Gastroesophageal sphincter (tissue), 4 donors: Measurements from ENCODE around the gene HDGF. TPM values are rescaled to one million over a fixed set of nuclear protein-coding genes. Genes with fewer than 3 reads are reported as not detected.

Experiments used
- ATAC-seq: fragments of 150-250 bp; one replicate; pipeline ENCODE4 v1.9.1; 2016; ENCODE audit warnings: mild to moderate bottlenecking, moderate library complexity
- H3K27ac ChIP-seq, 4 donors: fragments of 200-600 bp; sonication (generic) in 3 of 4; 1 replicate in 3 of 4; 2 replicates in 1 of 4; pipeline ENCODE4 v1.5.1; 2016 to 2019
- H3K27me3 ChIP-seq: fragments of 200-600 bp; sonication (generic); one replicate; pipeline ENCODE4 v1.5.1; 2019
- H3K36me3 ChIP-seq, 2 donors: fragments of 200-600 bp; sonication (generic); one replicate each; pipeline ENCODE4 v1.5.1; 2019; ENCODE audit warnings: control low read depth in 1 of 2
- H3K4me1 ChIP-seq, 3 donors: fragments of 200-600 bp; sonication (generic); 1 replicate in 2 of 3; 2 replicates in 1 of 3; pipeline ENCODE4 v1.5.1; 2016 to 2019; ENCODE audit warnings: control low read depth in 2 of 3
- H3K4me3 ChIP-seq, 2 donors: fragments of 200-600 bp; sonication (generic); one replicate each; pipeline ENCODE4 v1.5.1; 2019; ENCODE audit warnings: mild to moderate bottlenecking in 1 of 2, moderate library complexity in 1 of 2
- H3K9me3 ChIP-seq, 3 donors: fragments of 200-600 bp; sonication (generic); one replicate each; pipeline ENCODE4 v1.5.1; 2017 to 2019; ENCODE audit warnings: control low read depth in 2 of 3
- CTCF ChIP-seq, 4 experiments: fragments of 200-600 bp in 2 of 4; fragments of 450-650 bp in 2 of 4; sonication (generic) in 1 of 4; IDR thresholded peaks; one replicate each; pipeline ENCODE4 v1.5.1; 2017 to 2019; ENCODE audit warnings: antibody characterized with exemption in 4 of 4, mild to moderate bottlenecking in 2 of 4, moderate library complexity in 2 of 4
- EP300 ChIP-seq: sonication (generic); formaldehyde crosslinking; IDR thresholded peaks from one replicate; pipeline ENCODE4 v1.6.1; 2017; ENCODE audit warnings: antibody characterized with exemption, mild to moderate bottlenecking
- POLR2A ChIP-seq, 2 donors: fragments of 450-650 bp; IDR thresholded peaks; one replicate each; pipeline ENCODE4 v1.6.1; 2017; ENCODE audit warnings: antibody characterized with exemption in 2 of 2, mild to moderate bottlenecking in 2 of 2, moderate library complexity in 1 of 2
- POLR2AphosphoS5 ChIP-seq: sonication (generic); formaldehyde crosslinking; IDR thresholded peaks from one replicate; pipeline ENCODE4 v1.6.1; 2017; ENCODE audit warnings: antibody characterized with exemption
- WGBS, 2 donors: methylation state at CpG; one replicate each; pipeline ENCODE4 v1.1.5; 2018; ENCODE audit warnings: low coverage in 1 of 2; 5-methylcytosine and 5-hydroxymethylcytosine counted together
- total RNA-seq, 4 donors: library from RNA; depleted of rRNA; stranded (reverse); fragments of >200 nt; gene quantifications; one replicate each; pipeline ENCODE4 v1.1.0, GENCODE V29; 2016

The HDGF gene
- total RNA-seq, 4 donors from 2014 or later: 138 to 237 (median 186) TPM

GRCh38 chr1:156738916-156739315, 12.6 kb downstream of the HDGF start:
- no peak for ATAC-seq
- Histone ChIP-seq H3K27me3 (no peaks in the 10 kb centered on the region), H3K36me3 (peaks cover 0 to 66% of the 10 kb centered on the region in 2 donors), H3K4me1 (peaks cover 0 to 27% (median 6%) of the 10 kb centered on the region in 3 donors), H3K4me3 (no peak overlapping the region), H3K9me3 (no peaks in the 10 kb centered on the region), H3K27ac (no peak overlapping the region)
- WGBS, 2 donors: 57 to 85% methylated on average over 2 of the region's 2 CpGs
- no peak for TF ChIP-seq POLR2A (IDR thresholded peaks at IDR 0.05)
- TF ChIP-seq CTCF (IDR thresholded peaks at IDR 0.05): no peak
- no peak for TF ChIP-seq EP300
- TF ChIP-seq POLR2AphosphoS5: no peak

- 54 to 93% methylated on average over 3 of the region's 10 CpGs for WGBS, 2 donors
- ATAC-seq: no peak
- Histone ChIP-seq H3K9me3 (no peaks in the 10 kb centered on the region), H3K36me3 (peaks cover 0 to 66% of the 10 kb centered on the region in 2 donors), H3K27me3 (no peaks in the 10 kb centered on the region), H3K27ac (no peak overlapping the region), H3K4me1 (peaks cover 0 to 27% (median 6%) of the 10 kb centered on the region in 3 donors), H3K4me3 (no peak overlapping the region)
- TF ChIP-seq CTCF (IDR thresholded peaks at IDR 0.05) (no peak), POLR2A (IDR thresholded peaks at IDR 0.05) (no peak), POLR2AphosphoS5 (no peak), EP300 (no peak)
These were observed 13.1 kb downstream of the HDGF start for GRCh38 chr1:156738407-156738806.

GRCh38 chr1:156733989-156734584, 17.4 kb downstream of the HDGF start:
- ATAC-seq: no peak
- H3K4me1 ChIP-seq: peaks cover 0 to 16% (median 4%) of the 10 kb centered on the region in 3 donors
- no peaks in the 10 kb centered on the region for H3K27me3 ChIP-seq
- WGBS, 2 donors: 81% methylated on average over 4 of the region's 20 CpGs; no CpG with 5 or more reads in 1 of the 2 donors
- no peak for TF ChIP-seq POLR2AphosphoS5
- H3K27ac ChIP-seq: no peak overlapping the region
- peaks cover 0 to 70% of the 10 kb centered on the region in 2 donors for H3K36me3 ChIP-seq
- no peak overlapping the region for H3K4me3 ChIP-seq
- no peaks in the 10 kb centered on the region for H3K9me3 ChIP-seq

- TF ChIP-seq POLR2AphosphoS5 (peak; percentile 76), CTCF (IDR thresholded peaks at IDR 0.05) (no peak), POLR2A (IDR thresholded peaks at IDR 0.05) (peak; percentile 40 to 66), EP300 (no peak)
- H3K27ac ChIP-seq: peak within 1 kb of the TSS; percentile 98 to 99 (median 98)
- WGBS, 2 donors: 0 to 5% methylated on average over 8 to 26 of the region's 57 CpGs
These were observed 22.6 kb downstream of the HDGF start, which contains the start of gene ISG20L2 for GRCh38 chr1:156728599-156729462. Gene ISG20L2, minus strand, starts transcription at chr1:156728766. Its CDS starts 1,114 bp downstream, at chr1:156727652.

GRCh38 chr1:156727926-156728598, 23.4 kb downstream of the HDGF start, which contains the start of gene METTL25B:
Gene METTL25B, plus strand, starts transcription at chr1:156728469. Its CDS starts 636 bp downstream, at chr1:156729105.
- Histone ChIP-seq H3K27ac (peak within 1 kb of the TSS; percentile 98 to 99 (median 98)), H3K36me3 (peaks cover 0 to 34% of the 10 kb centered on the region in 2 donors), H3K4me3 (peak within 1 kb of the TSS; percentile 85 to 87), H3K4me1 (peaks cover 15 to 59% (median 36%) of the 10 kb centered on the region in 3 donors), H3K27me3 (no peaks in the 10 kb centered on the region), H3K9me3 (no peaks in the 10 kb centered on the region)
- TF ChIP-seq POLR2A (IDR thresholded peaks at IDR 0.05): peak; percentile 6 to 20
- TF ChIP-seq CTCF (IDR thresholded peaks at IDR 0.05): peak in 1 of 4 experiments; percentile 2
- TF ChIP-seq POLR2AphosphoS5: no peak
- TF ChIP-seq EP300: no peak
- 0% methylated on average over 4 to 5 of the region's 46 CpGs for WGBS, 2 donors
- ATAC-seq: peak; percentile 84

More at GRCh38 chr1:156728599-156729462, 22.6 kb downstream of the HDGF start, which contains the start of gene ISG20L2:
- no peaks in the 10 kb centered on the region for H3K27me3 ChIP-seq
- peaks cover 15 to 55% (median 36%) of the 10 kb centered on the region in 3 donors for H3K4me1 ChIP-seq
- H3K4me3 ChIP-seq: peak within 1 kb of the TSS; percentile 85 to 87
- peak; percentile 98 for ATAC-seq
- H3K36me3 ChIP-seq: peaks cover 0 to 34% of the 10 kb centered on the region in 2 donors
- no peaks in the 10 kb centered on the region for H3K9me3 ChIP-seq
